DMS79 (cell line): ENCODE measurements around the gene EID2B.

Experiments
- DNase-seq: peaks from one replicate; lab custom pipeline; 2025; lab: John Stamatoyannopoulos, UW

EID2B gene

DNA sequence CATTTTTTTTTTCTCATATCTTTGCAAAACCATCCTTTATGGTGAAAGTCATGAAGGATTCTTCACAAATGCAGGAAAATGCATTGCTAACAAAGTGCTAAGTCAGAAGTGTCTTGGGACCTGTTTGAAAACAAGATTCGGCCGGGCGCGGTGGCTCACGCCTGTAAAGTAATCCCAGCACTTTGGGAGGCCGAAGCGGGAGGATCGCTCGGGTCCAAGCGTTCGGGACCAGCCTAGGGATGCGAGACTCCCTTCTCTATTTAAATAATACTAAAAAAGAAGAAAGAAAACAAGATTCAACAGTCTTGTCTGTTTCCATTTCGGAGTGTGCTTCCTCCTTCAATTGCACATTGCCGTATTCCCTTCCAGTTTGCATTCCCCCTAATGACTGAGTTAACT is 819 bp downstream of the EID2B start:
- DNase-seq, result no peak

DNA sequence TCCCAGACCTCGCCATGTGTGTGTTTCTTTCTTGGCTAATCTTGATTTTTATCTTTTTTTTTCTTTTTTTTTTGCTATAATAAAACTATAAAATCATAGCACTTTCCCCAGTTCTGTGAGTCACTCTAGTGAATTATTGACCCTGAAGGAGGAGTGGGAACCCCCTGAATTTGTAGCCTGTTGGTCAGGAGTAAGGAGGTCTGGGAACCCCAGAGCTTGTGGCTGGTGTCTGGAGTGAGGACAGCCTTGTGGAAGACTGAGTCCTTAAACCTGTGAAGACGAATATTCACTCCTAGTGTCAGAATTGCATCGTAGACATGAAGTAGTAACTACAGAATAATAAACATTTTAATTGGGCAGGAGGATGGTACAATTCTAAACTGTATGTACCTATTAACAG is 7.4 kb downstream of the EID2B start:
- DNase-seq, result no peak

DNA sequence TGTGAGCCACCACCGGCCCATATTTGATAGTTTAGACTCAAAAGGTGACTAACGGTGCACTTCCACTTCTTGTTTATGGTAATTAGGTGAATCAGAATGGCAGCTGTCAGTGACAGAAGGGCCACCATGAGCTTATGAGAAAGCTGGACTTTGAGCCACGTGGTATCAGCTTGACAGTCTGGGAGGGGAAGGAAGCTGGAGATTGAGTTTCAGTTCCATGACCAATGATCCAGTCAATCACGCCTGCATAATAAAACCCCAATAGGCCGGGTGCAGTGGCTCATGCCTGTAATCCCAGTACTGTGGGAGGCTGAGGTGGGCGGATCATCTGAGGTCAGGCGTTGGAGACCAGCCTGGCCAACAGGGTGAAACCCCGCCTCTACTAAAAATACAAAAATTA is 8.2 kb downstream of the EID2B start:
- no peak for DNase-seq

DNA sequence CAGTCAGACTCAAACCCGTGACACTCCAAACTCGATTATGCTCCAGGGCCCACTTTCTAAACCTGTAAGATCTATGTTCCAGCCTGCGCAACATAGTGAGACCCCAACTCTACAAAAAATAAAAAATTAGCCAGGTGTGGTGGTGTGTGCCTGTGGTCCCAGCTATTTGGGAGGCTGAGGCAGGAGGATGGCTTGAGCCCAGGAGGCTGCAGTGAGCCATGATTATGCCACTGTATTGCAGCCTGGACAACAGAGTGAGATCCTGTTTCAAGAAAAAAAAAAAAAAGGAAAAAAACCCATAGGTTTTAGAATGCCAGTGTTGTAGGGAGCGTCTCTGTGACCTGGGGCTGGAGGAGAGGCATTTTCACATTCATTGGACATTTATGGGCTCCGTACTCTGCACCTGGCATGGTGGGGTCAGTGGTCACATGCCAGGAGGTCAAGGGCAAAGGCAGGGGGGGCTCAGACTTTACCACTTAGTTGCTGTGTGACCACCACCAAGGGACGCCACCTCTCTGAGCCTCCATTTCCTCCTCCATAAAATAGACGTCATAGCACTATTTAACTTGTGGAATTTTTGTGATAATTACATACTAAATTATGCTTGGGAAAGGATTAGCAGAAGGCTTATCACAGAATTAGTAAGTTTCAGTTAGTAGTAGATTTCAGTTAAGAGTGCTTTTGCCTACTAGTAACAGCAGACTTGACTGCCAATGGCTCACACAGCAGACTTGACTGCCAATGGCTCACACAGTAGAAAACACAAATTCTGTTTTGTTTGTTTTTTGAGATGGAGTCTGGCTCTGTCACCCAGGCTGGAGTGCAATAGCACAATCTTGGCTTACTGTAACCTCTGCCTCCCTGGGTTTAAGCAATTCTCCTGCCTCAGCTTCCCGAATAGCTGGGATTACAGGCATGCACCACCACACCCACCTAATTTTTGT is 11.8 kb downstream of the EID2B start:
- no peak for DNase-seq

DNA sequence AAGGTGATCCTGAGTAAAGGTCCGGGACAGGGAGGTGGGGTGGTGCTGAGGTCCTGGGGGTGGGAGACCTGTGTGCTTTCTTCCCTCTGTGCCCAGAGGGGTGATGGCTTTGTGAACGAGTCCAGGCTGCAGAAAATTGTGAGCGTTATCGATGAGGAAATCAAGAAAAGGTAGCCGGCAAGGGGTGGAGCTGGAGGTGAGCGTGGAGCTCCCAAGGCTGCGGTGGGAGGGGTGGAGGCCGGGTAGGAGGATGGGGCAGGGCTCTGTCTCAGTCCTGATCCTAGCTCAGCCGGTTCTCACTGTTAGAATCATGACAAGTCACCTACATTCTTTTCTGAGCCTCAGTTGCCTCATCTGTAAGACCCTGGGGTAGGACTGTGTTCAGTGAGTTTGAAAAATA is 13.7 kb downstream of the EID2B start:
- DNase-seq, result no peak

DNA sequence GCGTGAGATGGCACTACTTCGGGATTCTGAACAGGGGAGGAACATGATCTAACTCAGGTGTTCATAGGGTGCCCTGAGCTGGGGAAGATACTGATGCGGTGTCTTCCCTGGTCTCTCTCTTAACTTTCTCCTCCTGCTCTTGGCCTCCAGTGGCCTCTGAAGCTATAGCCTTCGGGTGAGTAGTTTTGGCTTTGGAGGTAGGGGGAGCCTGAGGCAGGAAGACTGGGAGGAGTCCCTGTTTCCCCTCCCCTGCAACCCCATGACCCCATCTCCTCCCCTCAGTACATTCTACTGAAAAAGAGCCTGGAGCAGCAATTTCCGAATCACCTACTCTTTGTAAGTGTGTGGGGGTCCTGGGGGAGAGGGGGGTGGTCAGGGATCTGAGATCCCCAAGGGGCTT is 14.2 kb downstream of the EID2B start:
- DNase-seq, result no peak

DNA sequence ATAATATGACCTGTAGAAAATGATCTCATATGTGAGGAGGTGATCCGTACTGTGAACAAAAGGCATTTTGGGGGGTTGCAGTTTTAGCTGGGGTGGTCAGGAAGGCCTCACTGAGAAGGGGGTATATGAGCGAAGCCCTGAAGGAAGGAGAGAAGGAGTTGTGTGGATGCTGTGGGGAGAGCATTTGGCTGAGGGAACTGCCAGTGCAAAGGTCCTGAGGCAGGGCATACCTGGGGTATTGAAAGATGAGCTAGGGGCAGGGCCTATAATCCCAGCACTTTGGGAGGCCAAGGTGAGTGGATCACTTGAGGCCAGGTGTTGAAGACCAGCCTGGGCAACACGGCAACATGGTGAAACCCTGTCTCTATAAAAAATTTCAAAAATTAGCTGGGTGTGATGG is 15.2 kb downstream of the EID2B start:
- no peak for DNase-seq

DNA sequence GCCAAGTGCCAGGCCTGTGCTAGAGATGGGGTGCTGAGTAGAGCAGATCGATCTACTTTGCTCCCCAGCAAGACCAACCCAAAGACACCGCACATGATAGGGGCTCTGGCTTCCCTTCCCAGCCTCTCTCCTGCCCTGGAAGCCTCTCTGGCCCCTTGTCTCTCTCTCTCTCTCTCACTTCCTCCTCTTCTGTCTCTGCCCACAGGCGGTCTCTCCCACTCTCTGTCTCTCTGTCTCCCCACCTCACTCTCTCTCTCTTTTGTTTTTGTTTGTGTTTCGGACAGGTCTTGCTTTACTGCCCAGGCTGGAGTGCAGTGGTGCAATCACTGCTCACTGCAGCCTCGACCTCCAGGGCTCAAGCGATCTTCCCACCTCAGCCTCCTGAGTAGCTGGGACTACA is 16.4 kb downstream of the EID2B start:
- DNase-seq, result no peak

DNA sequence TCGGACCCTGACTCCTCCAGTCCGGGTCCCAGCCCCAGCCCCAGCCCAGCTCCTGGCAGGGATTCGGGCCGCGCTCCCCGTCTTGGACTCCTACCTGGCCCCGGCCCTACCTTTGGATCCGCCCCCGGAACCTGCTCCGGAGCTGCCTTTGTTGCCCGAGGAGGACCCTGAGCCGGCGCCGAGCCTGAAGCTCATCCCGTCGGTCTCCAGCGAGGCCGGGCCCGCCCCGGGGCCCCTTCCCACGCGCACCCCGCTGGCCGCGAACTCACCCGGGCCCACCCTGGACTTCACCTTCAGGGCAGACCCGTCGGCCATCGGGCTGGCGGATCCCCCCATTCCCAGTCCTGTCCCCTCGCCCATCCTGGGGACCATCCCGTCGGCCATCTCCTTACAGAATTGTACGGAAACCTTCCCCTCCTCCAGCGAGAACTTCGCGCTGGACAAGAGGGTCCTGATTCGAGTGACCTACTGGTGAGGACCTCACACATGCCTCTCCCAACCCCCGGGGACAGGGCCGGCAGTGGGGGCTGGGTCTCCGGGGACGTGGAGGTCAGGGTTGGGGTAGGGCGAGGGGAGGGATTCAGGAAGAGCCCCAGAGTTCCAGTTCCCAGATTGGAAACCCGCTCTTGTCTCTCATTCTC is 17.0 kb downstream of the EID2B start:
- peak; percentile 65 for DNase-seq

DNA sequence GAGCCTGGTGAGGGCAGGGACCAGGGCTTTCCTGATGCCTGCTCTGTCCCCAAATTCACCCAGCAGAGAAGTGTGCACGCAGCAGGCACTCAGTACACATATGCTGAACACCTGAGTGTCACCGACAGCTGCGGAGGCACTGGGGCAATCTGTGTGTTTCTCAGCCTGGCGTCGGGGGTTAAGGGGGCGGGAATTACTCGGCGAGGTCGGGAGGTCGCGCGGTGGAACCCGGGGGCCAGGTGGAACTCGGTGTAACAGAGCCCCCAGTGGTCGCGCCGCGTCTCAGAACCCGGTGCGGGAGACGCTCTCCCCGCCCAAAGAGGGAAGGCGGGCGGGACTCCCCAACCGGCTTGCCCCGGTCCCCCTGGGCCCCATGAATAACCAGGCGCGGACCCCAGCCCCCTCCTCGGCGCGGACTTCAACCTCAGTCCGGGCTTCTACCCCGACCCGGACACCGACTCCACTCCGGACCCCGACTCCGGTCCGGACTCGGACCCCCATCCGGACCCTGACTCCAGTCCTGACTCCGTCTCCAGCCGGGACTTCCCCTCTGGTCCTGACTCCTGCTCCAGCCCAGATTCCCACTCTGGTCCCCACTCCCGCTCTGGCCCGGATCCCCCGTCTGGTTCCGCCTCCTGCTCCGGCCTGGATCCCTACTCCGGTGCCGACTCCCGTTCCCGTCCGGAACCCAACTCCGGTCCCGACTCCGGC is 17.7 kb downstream of the EID2B start, which contains the start of gene SELENOV:
TSS of gene SELENOV (plus strand) at position 300 of the 711 bp plus-strand sequence. CDS start at position 374, 74 bp downstream.
- peak; percentile 65 for DNase-seq

DNA sequence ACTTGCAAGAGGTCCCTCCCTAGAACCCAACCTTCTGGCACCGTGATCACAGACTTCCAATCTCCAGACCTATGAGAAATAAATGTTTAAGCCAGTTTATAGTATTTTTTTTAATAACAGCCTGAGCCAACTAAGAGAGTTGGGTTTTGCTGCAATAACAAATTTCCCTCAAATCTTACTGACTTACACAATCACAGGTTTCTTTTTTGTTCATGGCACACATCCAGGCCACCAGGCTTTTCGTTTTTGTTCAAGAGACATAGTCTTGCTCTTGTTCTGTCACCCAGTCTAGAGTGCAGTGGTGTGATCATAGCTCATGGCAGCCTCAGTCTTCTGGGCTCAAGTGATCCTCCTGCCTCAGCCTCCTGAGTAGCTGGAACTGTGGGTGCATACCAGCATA is 19.7 kb downstream of the EID2B start:
- DNase-seq, result no peak

DNA sequence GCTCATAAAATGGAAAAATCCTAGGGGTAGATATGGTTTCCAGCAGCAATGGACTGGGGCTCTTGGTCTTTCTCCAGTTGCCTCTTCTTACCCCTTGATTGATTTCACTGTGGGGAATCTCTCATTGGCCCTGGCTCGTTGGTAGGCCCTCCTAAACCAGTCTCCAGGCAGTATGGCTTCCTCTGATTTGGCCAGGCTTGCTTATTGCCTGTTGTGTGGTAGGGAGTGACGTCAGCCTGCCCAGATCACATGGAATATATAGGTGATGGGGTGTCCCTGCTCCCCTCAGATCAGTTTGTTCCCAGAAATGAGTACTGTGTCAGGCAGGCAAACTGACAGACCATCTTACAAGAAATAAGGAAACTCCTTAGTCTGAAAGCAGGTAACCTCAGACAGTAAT is 23.4 kb downstream of the EID2B start:
- no peak for DNase-seq

DNA sequence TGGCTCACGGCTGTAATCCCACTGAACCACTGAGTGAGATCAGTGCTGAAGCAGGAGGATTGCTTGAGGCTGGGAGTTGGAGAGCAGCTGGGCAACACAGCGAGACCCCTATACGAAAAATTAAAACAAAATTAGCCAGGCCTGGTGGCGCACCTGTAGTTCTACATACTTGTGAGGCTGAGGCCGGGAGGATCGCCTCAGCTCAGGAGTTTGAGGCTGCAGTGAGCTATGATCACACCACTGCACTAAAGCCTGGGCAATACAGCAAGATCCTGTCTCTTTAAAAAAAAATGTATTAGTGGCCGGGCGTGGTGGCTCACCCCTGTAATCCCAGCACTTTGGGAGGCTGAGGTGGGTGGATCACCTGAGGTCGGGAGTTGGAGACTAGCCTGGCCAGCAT is 24.0 kb downstream of the EID2B start:
- no peak for DNase-seq

DNA sequence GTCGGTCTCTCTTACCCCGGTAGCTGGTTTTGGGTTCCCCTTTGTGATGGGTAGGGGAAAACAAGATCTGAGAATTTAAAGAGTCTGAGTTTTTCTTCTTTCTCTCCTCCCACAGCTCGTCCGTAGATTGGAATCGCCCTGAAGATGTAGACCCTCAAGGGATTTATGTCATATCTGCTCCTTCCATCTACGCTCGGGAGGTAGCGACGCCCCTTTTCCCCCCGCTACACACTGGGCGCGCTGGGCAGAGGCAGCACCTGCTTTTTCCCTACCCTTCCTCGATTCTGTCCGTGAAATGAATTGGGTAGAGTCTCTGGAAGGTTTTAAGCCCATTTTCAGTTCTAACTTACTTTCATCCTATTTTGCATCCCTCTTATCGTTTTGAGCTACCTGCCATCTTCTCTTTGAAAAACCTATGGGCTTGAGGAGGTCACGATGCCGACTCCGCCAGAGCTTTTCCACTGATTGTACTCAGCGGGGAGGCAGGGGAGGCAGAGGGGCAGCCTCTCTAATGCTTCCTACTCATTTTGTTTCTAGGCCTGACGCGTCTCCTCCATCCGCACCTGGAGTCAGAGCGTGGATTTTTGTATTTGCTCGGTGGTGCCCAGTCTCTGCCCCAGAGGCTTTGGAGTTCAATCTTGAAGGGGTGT is 24.8 kb downstream of the EID2B start:
- no peak for DNase-seq

DNA sequence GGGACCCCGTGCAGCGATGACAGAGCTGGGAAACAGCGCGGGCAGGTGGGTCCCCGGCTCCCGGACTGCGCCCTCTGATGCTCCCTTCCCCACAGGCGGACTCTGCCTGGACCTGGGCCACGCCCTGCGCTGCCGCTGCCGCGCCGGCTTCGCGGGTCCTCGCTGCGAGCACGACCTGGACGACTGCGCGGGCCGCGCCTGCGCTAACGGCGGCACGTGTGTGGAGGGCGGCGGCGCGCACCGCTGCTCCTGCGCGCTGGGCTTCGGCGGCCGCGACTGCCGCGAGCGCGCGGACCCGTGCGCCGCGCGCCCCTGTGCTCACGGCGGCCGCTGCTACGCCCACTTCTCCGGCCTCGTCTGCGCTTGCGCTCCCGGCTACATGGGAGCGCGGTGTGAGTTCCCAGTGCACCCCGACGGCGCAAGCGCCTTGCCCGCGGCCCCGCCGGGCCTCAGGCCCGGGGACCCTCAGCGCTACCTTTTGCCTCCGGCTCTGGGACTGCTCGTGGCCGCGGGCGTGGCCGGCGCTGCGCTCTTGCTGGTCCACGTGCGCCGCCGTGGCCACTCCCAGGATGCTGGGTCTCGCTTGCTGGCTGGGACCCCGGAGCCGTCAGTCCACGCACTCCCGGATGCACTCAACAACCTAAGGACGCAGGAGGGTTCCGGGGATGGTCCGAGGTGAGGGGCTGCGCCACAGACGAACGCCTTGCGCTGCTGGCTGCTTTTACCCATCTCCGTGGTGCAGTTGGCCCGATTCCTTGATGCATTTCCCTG is 25.5 kb downstream of the EID2B start:
- DNase-seq, result peak; percentile 78

DNA sequence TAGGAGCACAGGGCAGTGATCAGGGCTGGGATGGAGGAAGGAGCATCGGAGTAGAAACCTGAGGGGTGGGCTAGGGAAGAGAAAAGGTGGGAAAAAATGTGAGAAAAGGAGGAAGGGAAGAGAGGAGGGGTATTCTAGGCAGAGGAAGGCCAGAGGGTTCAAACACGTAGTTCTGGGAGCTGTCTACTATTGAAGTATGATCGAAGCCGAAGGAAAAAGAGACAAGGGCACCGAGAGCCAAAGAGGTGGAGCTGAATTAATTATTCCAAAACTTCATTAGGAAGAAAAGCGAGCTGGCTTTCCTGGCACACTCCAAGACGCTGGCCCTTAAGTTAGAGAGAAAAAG is 26.1 kb downstream of the EID2B start:
- no peak for DNase-seq

DNA sequence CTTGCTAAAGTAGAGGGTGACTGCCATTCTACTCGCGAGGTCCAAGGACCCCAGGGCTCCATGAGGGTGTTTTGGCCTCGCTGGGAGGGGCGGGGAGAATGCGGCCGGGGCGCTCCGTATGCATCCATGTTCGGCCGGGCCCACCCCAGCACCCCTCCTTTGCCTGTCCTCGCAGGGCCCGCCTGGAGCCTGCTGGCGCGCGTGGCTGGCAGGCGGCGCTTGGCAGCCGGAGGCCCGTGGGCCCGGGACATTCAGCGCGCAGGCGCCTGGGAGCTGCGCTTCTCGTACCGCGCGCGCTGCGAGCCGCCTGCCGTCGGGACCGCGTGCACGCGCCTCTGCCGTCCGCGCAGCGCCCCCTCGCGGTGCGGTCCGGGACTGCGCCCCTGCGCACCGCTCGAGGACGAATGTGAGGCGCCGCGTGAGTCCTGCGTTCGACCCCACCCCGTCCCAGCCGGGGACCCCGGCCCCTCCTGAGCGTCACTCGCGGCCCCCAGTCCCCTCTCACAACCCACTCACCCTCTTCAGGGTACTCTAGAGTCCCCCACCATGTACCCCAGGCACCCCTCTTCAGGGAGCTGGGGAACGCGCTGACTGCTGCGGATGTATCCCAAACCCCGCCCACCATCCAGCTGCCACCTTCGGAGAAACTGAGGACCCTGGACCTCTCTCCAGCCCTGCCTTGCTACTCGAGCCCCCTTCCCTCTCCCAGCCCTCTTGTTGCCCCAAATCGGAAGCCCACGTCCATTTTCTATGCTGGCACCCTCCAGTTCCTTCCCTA is 29.8 kb downstream of the EID2B start:
- no peak for DNase-seq

DNA sequence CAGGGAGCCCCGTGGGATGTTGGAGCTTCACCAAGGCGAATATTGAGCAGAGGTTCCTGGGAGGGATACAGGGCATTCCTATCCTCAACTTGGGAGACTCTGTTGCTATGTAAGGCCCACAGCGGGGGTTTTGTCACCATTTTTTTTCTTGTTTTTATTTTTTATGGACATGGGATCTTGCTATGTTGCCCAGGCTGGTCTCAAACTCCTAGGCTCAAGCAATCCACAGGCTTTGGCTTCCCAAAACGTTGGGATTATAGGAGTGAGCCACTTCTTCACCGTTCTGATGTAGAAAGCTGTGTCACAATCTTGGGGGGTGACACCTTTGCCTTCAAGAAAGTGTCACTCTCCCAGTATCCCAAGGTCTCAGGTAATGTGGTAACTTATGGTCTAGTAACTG is 31.3 kb downstream of the EID2B start:
- DNase-seq, result no peak

DNA sequence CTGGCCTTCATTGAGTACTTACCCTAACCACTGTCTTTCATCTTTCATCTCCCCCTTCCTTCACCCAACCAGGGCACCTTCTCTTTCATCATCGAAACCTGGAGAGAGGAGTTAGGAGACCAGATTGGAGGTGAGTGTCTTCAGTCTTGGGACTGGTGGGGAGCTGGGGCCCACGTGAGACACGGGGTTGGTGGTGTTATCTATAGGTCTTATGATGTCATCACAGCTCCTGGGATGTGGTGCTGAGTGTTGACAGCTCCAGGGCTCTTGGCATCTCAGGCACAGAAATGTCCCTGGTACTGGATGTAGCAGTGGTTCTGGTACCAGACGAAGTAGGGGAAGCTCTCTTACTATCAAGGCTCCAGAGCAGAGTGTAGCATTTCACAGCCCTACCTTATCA is 32.1 kb downstream of the EID2B start:
- no peak for DNase-seq

DNA sequence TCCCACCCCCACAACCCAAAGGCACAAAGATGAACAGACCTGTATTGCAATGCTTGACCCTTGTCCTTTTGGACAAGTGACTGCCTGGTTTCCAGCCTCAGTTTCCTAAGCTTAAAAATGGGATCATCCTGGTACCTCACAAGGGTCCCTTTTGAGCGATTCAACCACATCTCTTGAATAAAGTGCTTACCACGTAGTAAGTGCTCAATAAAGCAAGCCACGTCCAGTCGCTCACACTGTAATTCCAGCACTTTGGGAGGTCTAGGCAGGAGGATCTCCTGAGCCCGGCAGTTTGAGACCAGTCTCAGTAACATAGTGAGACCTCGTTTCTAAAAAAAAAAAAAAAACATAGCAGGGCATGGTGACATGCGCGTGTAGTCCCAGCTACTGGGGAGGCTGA is 32.7 kb downstream of the EID2B start:
- DNase-seq, result no peak
